ENCODE results near the gene NFKBIE. TPM values are rescaled to one million over a fixed set of nuclear protein-coding genes. Genes with fewer than 3 reads are reported as not detected.
"Not testable (repeated sequence)": the region's sequence is repeated elsewhere in the genome, so short reads cannot be mapped to it uniquely, and the experiment has no call there.

The NFKBIE gene
- total RNA-seq, 1 donor from 2014 or later: 10.1 TPM

DNA sequence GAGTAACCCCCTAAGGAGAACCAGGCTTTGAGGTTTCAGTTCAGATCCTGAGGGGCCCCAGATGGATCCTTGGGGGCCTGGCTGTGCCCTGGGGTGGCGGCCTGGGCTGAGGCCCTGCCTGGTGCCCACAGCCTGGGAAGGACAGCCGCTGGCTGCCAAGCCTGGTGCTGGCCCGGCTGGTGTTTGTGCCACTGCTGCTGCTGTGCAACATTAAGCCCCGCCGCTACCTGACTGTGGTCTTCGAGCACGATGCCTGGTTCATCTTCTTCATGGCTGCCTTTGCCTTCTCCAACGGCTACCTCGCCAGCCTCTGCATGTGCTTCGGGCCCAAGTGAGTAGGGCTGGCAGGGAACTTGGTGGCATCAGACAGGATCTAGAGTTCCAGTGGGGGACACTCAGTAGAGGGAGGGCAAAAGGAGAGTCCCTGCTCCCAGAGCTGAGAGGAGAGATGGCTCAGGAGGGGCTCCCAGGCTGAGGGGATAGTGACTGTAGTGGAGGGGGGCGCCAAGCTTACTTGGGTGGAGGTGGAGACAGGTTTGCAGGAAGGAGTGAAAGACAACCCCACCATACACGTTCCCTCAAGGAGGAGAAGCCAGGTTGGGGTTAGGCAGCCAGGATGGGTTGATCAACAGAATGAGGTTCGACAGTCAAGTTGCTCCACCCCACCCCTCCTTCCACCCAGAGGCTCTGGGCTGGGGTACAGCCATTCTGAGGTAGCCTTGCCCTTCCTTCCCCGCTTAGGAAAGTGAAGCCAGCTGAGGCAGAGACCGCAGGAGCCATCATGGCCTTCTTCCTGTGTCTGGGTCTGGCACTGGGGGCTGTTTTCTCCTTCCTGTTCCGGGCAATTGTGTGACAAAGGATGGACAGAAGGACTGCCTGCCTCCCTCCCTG lies 32.4 kb downstream of the NFKBIE start:
- H3K27ac Mint-ChIP-seq (ENCODE audit: unreplicated experiment): no peak overlapping the region
- Histone ChIP-seq H3K4me2 (ENCODE audit: low read length) (no peak overlapping the region), H3K27me3 (ENCODE audit: insufficient read depth, low read length) (no peaks in the 10 kb centered on the region), H2AFZ (ENCODE audit: low read depth, low read length) (no peak overlapping the region), H3K4me1 (ENCODE audit: insufficient read depth, low read length) (peaks cover 30% of the 10 kb centered on the region), H4K20me1 (ENCODE audit: insufficient read depth, low read length) (no peaks in the 10 kb centered on the region), H3K79me2 (ENCODE audit: insufficient read depth, low read length) (no peaks in the 10 kb centered on the region), H3K9me3 (ENCODE audit: insufficient read depth, low read depth, low read length) (no peaks in the 10 kb centered on the region), H3K4me3 (ENCODE audit: insufficient read depth, low read depth, low read length) (no peak overlapping the region), H3K36me3 (ENCODE audit: insufficient read depth, low read length) (no peaks in the 10 kb centered on the region), H3K27ac (ENCODE audit: low read depth, low read length) (no peak overlapping the region), H3K9ac (ENCODE audit: low read length) (no peak overlapping the region)
- H3K36me3 Mint-ChIP-seq (ENCODE audit: low read depth, unreplicated experiment): peaks cover 5% of the 10 kb centered on the region
- DNase-seq (ENCODE audit: low read depth): no peak
- TF ChIP-seq CTCF (IDR thresholded peaks at IDR 0.05; ENCODE audit: insufficient read depth, low read depth, low read length) (no peak), EZH2 (IDR thresholded peaks at IDR 0.05; ENCODE audit: insufficient read depth, low read length) (no peak)
- H3K4me3 Mint-ChIP-seq (ENCODE audit: unreplicated experiment): no peak overlapping the region
- H3K4me1 Mint-ChIP-seq (ENCODE audit: low read depth, unreplicated experiment): peaks cover 33% of the 10 kb centered on the region
- H3K27me3 Mint-ChIP-seq (ENCODE audit: low read depth, unreplicated experiment): peaks cover 18% of the 10 kb centered on the region
- no peaks in the 10 kb centered on the region for H3K9me3 Mint-ChIP-seq (ENCODE audit: unreplicated experiment)
- FAIRE-seq: no peak

GRCh38 chr6:44231426-44231825 lies 33.9 kb downstream of the NFKBIE start:
- not testable (repeated sequence) for H3K36me3 Mint-ChIP-seq (ENCODE audit: low read depth, unreplicated experiment); H3K27ac Mint-ChIP-seq (ENCODE audit: unreplicated experiment); DNase-seq (ENCODE audit: low read depth); H2AFZ ChIP-seq (ENCODE audit: low read depth, low read length); H3K9ac ChIP-seq (ENCODE audit: low read length); H3K79me2 ChIP-seq (ENCODE audit: insufficient read depth, low read length); H3K4me3 ChIP-seq (ENCODE audit: insufficient read depth, low read depth, low read length); H3K4me2 ChIP-seq (ENCODE audit: low read length); FAIRE-seq; H3K9me3 ChIP-seq (ENCODE audit: insufficient read depth, low read depth, low read length); H4K20me1 ChIP-seq (ENCODE audit: insufficient read depth, low read length); H3K27ac ChIP-seq (ENCODE audit: low read depth, low read length); H3K36me3 ChIP-seq (ENCODE audit: insufficient read depth, low read length); H3K4me3 Mint-ChIP-seq (ENCODE audit: unreplicated experiment); H3K27me3 ChIP-seq (ENCODE audit: insufficient read depth, low read length); H3K9me3 Mint-ChIP-seq (ENCODE audit: unreplicated experiment)
- H3K27me3 Mint-ChIP-seq (ENCODE audit: low read depth, unreplicated experiment): peaks cover 18% of the 10 kb centered on the region
- peaks cover 20% of the 10 kb centered on the region for H3K4me1 ChIP-seq (ENCODE audit: insufficient read depth, low read length)
- H3K4me1 Mint-ChIP-seq (ENCODE audit: low read depth, unreplicated experiment): peaks cover 22% of the 10 kb centered on the region

DNA sequence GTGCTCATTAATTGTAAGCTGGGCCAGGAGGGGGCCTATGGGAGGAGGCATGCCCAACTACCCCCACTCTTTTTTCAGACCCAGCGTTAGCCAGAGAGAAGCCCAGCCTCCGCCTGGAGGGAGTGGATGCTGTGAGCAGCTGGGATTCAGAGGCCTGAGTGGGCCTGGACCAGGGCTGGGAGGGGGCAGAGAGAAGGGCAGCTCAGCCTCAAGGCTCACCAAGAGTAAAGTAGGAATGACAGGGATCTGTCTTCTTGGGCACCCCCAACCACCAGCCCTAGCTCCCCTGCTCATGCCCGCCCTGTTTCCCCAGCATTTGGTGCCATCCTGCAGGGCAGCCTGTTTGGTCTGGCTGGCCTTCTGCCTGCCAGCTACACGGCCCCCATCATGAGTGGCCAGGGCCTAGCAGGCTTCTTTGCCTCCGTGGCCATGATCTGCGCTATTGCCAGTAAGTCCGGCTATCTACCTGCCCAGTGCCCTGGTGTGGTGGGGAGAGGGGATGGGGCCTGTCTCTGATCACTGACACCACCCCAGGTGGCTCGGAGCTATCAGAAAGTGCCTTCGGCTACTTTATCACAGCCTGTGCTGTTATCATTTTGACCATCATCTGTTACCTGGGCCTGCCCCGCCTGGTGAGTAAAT lies 35.2 kb downstream of the NFKBIE start:
- Mint-ChIP-seq H3K27ac (ENCODE audit: unreplicated experiment) (no peak overlapping the region), H3K36me3 (ENCODE audit: low read depth, unreplicated experiment) (peaks cover 5% of the 10 kb centered on the region), H3K27me3 (ENCODE audit: low read depth, unreplicated experiment) (peaks cover 18% of the 10 kb centered on the region), H3K4me3 (ENCODE audit: unreplicated experiment) (no peak overlapping the region), H3K9me3 (ENCODE audit: unreplicated experiment) (no peaks in the 10 kb centered on the region), H3K4me1 (ENCODE audit: low read depth, unreplicated experiment) (peaks cover 16% of the 10 kb centered on the region)
- no peak overlapping the region for H3K27ac ChIP-seq (ENCODE audit: low read depth, low read length)
- H3K4me1 ChIP-seq (ENCODE audit: insufficient read depth, low read length): peaks cover 16% of the 10 kb centered on the region
- no peak for TF ChIP-seq CTCF (IDR thresholded peaks at IDR 0.05; ENCODE audit: insufficient read depth, low read depth, low read length)
- TF ChIP-seq EZH2 (IDR thresholded peaks at IDR 0.05; ENCODE audit: insufficient read depth, low read length): no peak
- no peaks in the 10 kb centered on the region for H3K36me3 ChIP-seq (ENCODE audit: insufficient read depth, low read length)
- FAIRE-seq: no peak
- H3K9me3 ChIP-seq (ENCODE audit: insufficient read depth, low read depth, low read length): no peaks in the 10 kb centered on the region
- H3K9ac ChIP-seq (ENCODE audit: low read length): no peak overlapping the region
- DNase-seq (ENCODE audit: low read depth): no peak
- H3K4me2 ChIP-seq (ENCODE audit: low read length): no peak overlapping the region
- H4K20me1 ChIP-seq (ENCODE audit: insufficient read depth, low read length): peaks cover 7% of the 10 kb centered on the region
- H3K27me3 ChIP-seq (ENCODE audit: insufficient read depth, low read length): no peaks in the 10 kb centered on the region
- no peaks in the 10 kb centered on the region for H3K79me2 ChIP-seq (ENCODE audit: insufficient read depth, low read length)
- H3K4me3 ChIP-seq (ENCODE audit: insufficient read depth, low read depth, low read length): no peak overlapping the region
- H2AFZ ChIP-seq (ENCODE audit: low read depth, low read length): no peak overlapping the region
